Neural progenitor cell (in vitro differentiated cells): ENCODE data around the gene ATP5IF1. TPM values are rescaled to one million over a fixed set of nuclear protein-coding genes. Genes with fewer than 3 reads are reported as not detected.

ENCODE experiments used
- DNase-seq: peaks from one replicate; pipeline ENCODE4 v3.0.0-alpha.2; 2016; ENCODE audit warnings: low spot score
- H2AFZ ChIP-seq: fragments of 200-600 bp; sonication (generic); replicated peaks from 2 replicates; pipeline ENCODE4 v1.6.1; 2016; ENCODE audit warnings: antibody characterized with exemption
- H3F3A ChIP-seq: fragments of 200-600 bp; sonication (generic); 2 replicates; pipeline ENCODE4 v1.6.1; 2016; ENCODE audit warnings: antibody characterized with exemption, low read depth
- H3K27ac ChIP-seq: fragments of 200-600 bp; sonication (generic); 2 replicates; pipeline ENCODE4 v1.5.1; 2016; ENCODE audit warnings: mild to moderate bottlenecking
- H3K27me3 ChIP-seq: fragments of 200-600 bp; sonication (generic); 2 replicates; pipeline ENCODE4 v1.6.1; 2016; ENCODE audit warnings: mild to moderate bottlenecking, moderate library complexity
- H3K36me3 ChIP-seq: fragments of 200-600 bp; sonication (generic); 2 replicates; pipeline ENCODE4 v1.5.1; 2016
- H3K4me1 ChIP-seq: fragments of 200-600 bp; sonication (generic); 2 replicates; pipeline ENCODE4 v1.6.1; 2016; ENCODE audit warnings: mixed run types
- H3K4me2 ChIP-seq: fragments of 200-600 bp; sonication (generic); 2 replicates; pipeline ENCODE4 v1.6.1; 2016
- H3K4me3 ChIP-seq: fragments of 200-600 bp; sonication (generic); 2 replicates; pipeline ENCODE4 v1.5.1; 2016
- H3K79me2 ChIP-seq: fragments of 200-600 bp; sonication (generic); 2 replicates; pipeline ENCODE4 v1.6.1; 2016; ENCODE audit warnings: low read depth
- H3K9ac ChIP-seq: fragments of 200-600 bp; sonication (generic); 2 replicates; pipeline ENCODE4 v1.6.1; 2016
- H3K9me3 ChIP-seq: fragments of 200-600 bp; sonication (generic); 2 replicates; pipeline ENCODE4 v1.5.1; 2016; ENCODE audit warnings: low read depth
- H4K20me1 ChIP-seq: fragments of 200-600 bp; sonication (generic); 2 replicates; pipeline ENCODE4 v1.6.1; 2016; ENCODE audit warnings: low read depth
- H3K27ac Mint-ChIP-seq: 3 replicates; pipeline ENCODE4 v1.8.0; 2021; ENCODE audit warnings: mixed read lengths
- H3K27me3 Mint-ChIP-seq: 2 replicates; pipeline ENCODE4 v1.8.0; 2022; ENCODE audit warnings: low read depth, mild to moderate bottlenecking, inconsistent platforms, moderate library complexity, mixed read lengths; ENCODE audit not compliant: insufficient read depth
- H3K36me3 Mint-ChIP-seq: 3 replicates; pipeline ENCODE4 v1.8.0; 2021; ENCODE audit warnings: mixed read lengths
- H3K4me1 Mint-ChIP-seq: 3 replicates; pipeline ENCODE4 v1.8.0; 2021; ENCODE audit warnings: mixed read lengths
- H3K4me3 Mint-ChIP-seq: 3 replicates; pipeline ENCODE4 v1.8.0; 2021; ENCODE audit warnings: mild to moderate bottlenecking, moderate library complexity, mixed read lengths
- H3K9me3 Mint-ChIP-seq: 3 replicates; pipeline ENCODE4 v1.8.0; 2020; ENCODE audit warnings: mixed read lengths
- EZH2 ChIP-seq: fragments of 200-600 bp; sonication (generic); IDR thresholded peaks from 2 replicates; pipeline ENCODE4 v1.6.1; 2017; ENCODE audit warnings: antibody characterized with exemption, mild to moderate bottlenecking, moderate library complexity
- EZH2phosphoT487 ChIP-seq: fragments of 200-600 bp; sonication (generic); IDR thresholded peaks from 2 replicates; pipeline ENCODE4 v1.6.1; 2017; ENCODE audit warnings: antibody characterized with exemption
- total RNA-seq: library from RNA; depleted of rRNA; stranded (reverse); fragments of >200 nt; gene quantifications from 2 replicates; pipeline ENCODE4 v1.2.3, GENCODE V29; 2015; ENCODE audit warnings: low replicate concordance
- TF ChIP-seq, protein P1 (sequence below): fragments of 200-600 bp; sonication (generic); IDR thresholded peaks from 2 replicates; pipeline ENCODE4 v1.5.1; 2017; ENCODE audit warnings: antibody characterized with exemption, mild to moderate bottlenecking

ATP5IF1 gene
- total RNA-seq, 1 donor from 2014 or later = 187 TPM

DNA sequence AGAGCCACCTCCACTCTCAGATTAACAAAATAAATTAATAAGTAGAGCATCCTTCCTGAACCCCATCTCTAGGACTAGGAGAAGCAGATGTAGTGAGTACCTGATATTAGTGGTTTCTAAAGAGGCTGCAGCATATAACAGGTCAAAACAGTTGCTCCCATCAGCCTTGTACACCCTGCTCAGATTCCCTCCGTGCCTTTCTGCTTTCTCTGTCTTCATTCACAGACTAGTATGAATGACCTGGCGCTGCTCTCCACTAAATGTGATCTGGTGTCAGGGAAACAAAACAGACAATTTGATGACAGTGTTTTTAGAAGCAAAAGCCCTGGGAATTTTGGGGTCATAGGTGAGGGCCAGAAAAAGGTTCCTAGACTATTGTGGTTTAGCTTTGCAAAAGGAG is 31.7 kb downstream of the ATP5IF1 start:
- Mint-ChIP-seq H3K4me1 (peaks cover 16% of the 10 kb centered on the region), H3K4me3 (no peak overlapping the region), H3K36me3 (peaks cover 4% of the 10 kb centered on the region), H3K9me3 (no peaks in the 10 kb centered on the region), H3K27me3 (peaks cover 2% of the 10 kb centered on the region), H3K27ac (peak overlapping the region; percentile 21)
- no peaks in the 10 kb centered on the region for H3K9me3 ChIP-seq
- peaks cover 21% of the 10 kb centered on the region for H3K4me1 ChIP-seq
- peaks cover 72% of the 10 kb centered on the region for H3K79me2 ChIP-seq
- no peaks in the 10 kb centered on the region for H3F3A ChIP-seq
- H3K36me3 ChIP-seq = no peaks in the 10 kb centered on the region
- no peak overlapping the region for H2AFZ ChIP-seq
- H3K4me2 ChIP-seq = no peak overlapping the region
- no peak overlapping the region for H3K27ac ChIP-seq
- H3K9ac ChIP-seq = no peak overlapping the region
- TF ChIP-seq EZH2 = no peak
- no peak for TF ChIP-seq EZH2phosphoT487
- TF ChIP-seq, protein P1, sequence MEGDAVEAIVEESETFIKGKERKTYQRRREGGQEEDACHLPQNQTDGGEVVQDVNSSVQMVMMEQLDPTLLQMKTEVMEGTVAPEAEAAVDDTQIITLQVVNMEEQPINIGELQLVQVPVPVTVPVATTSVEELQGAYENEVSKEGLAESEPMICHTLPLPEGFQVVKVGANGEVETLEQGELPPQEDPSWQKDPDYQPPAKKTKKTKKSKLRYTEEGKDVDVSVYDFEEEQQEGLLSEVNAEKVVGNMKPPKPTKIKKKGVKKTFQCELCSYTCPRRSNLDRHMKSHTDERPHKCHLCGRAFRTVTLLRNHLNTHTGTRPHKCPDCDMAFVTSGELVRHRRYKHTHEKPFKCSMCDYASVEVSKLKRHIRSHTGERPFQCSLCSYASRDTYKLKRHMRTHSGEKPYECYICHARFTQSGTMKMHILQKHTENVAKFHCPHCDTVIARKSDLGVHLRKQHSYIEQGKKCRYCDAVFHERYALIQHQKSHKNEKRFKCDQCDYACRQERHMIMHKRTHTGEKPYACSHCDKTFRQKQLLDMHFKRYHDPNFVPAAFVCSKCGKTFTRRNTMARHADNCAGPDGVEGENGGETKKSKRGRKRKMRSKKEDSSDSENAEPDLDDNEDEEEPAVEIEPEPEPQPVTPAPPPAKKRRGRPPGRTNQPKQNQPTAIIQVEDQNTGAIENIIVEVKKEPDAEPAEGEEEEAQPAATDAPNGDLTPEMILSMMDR = no peak
- H3K4me3 ChIP-seq = no peak overlapping the region
- peaks cover 55% of the 10 kb centered on the region for H4K20me1 ChIP-seq
- DNase-seq = no peak
- no peaks in the 10 kb centered on the region for H3K27me3 ChIP-seq

DNA sequence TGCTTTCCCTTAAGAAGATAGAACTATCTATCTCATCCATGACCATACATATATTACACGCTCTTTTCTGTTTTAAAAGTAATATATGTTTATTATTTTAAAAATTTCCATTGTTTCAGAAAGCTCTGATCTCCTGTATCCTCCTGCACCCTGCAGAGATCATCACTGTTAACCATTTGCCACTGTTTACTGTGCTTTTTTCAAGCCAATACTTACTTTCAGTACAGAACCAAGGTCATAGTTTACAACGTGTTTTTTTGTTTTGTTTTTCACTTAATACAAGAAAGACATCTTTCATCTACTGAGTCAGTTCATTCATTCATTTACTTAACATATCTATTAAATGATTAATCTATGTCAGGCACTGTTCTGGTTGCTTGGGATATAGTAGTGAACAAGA is 33.6 kb downstream of the ATP5IF1 start:
- peaks cover 42% of the 10 kb centered on the region for H4K20me1 ChIP-seq
- H3K9me3 Mint-ChIP-seq = no peaks in the 10 kb centered on the region
- no peaks in the 10 kb centered on the region for H3K27me3 ChIP-seq
- no peak for DNase-seq
- peaks cover 9% of the 10 kb centered on the region for H3K4me1 ChIP-seq
- no peak overlapping the region for H3K27ac Mint-ChIP-seq
- peaks cover 12% of the 10 kb centered on the region for H3K4me1 Mint-ChIP-seq
- peaks cover 53% of the 10 kb centered on the region for H3K79me2 ChIP-seq
- no peaks in the 10 kb centered on the region for H3F3A ChIP-seq
- peaks cover 2% of the 10 kb centered on the region for H3K27me3 Mint-ChIP-seq
- H3K4me3 ChIP-seq = no peak overlapping the region
- no peak overlapping the region for H3K4me2 ChIP-seq
- H3K27ac ChIP-seq = no peak overlapping the region
- no peaks in the 10 kb centered on the region for H3K36me3 ChIP-seq
- no peaks in the 10 kb centered on the region for H3K9me3 ChIP-seq
- no peak overlapping the region for H3K4me3 Mint-ChIP-seq
- peaks cover 4% of the 10 kb centered on the region for H3K36me3 Mint-ChIP-seq
- TF ChIP-seq EZH2 (no peak), EZH2phosphoT487 (no peak)
- TF ChIP-seq, protein P1 = no peak
- H3K9ac ChIP-seq = no peak overlapping the region
- H2AFZ ChIP-seq = no peak overlapping the region

DNA sequence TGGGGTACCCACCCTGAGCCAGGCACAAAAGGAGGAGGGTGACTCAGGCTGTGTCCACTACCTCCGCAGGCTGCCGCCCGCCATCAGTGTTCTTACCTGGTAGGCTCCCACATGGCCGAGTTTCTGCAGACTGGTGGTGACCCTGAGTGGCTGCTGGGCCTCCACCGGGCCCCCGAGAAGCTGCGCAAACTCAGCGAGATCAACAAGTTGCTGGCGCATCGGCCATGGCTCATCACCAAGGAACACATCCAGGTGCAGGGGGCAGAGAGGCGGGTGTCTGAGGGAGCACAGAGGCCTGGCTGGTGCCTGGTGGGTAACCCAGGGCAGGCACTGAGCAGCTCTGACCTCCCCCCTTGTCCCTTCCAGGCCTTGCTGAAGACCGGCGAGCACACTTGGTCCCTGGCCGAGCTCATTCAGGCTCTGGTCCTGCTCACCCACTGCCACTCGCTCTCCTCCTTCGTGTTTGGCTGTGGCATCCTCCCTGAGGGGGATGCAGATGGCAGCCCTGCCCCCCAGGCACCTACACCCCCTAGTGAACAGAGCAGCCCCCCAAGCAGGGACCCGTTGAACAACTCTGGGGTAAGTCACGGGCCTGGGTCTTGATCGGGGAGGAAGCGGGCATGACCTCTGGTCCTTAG is 36.4 kb downstream of the ATP5IF1 start:
- Histone ChIP-seq H3K9me3 (no peaks in the 10 kb centered on the region), H3K36me3 (no peaks in the 10 kb centered on the region), H3K4me2 (no peak overlapping the region), H3F3A (no peaks in the 10 kb centered on the region), H3K4me3 (no peak overlapping the region), H3K79me2 (peaks cover 25% of the 10 kb centered on the region), H2AFZ (no peak overlapping the region), H3K27ac (no peak overlapping the region), H3K4me1 (no peaks in the 10 kb centered on the region), H3K27me3 (no peaks in the 10 kb centered on the region), H3K9ac (no peak overlapping the region), H4K20me1 (peaks cover 14% of the 10 kb centered on the region)
- Mint-ChIP-seq H3K4me3 (no peak overlapping the region), H3K9me3 (no peaks in the 10 kb centered on the region), H3K4me1 (peaks cover 5% of the 10 kb centered on the region), H3K27me3 (no peaks in the 10 kb centered on the region), H3K27ac (no peak overlapping the region), H3K36me3 (peaks cover 7% of the 10 kb centered on the region)
- TF ChIP-seq, protein P1 = no peak
- TF ChIP-seq EZH2 (no peak), EZH2phosphoT487 (no peak)
- no peak for DNase-seq
